ENCODE results near the gene CRTAC1.

The CRTAC1 gene

DNA sequence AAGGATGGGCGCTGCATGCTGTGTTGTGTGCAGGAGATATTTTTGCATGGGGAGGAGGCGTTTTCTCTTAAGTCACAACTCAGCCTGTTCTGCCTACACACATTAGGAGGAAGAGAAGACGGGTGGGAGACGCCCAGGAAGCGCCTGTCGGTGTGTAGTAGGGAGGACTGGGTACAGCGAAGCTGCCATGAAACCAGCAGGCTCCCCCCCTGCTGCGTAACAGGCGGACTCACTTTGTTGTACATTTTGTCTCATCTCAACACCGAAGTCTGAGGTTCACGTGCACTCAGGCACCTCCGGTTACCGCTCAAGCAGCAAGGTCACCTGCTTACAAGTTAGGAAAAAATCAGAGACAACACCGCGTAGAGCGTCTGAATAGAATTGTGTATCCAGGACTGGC lies 56.3 kb downstream of the CRTAC1 start:
- DNase-seq: no peak

DNA sequence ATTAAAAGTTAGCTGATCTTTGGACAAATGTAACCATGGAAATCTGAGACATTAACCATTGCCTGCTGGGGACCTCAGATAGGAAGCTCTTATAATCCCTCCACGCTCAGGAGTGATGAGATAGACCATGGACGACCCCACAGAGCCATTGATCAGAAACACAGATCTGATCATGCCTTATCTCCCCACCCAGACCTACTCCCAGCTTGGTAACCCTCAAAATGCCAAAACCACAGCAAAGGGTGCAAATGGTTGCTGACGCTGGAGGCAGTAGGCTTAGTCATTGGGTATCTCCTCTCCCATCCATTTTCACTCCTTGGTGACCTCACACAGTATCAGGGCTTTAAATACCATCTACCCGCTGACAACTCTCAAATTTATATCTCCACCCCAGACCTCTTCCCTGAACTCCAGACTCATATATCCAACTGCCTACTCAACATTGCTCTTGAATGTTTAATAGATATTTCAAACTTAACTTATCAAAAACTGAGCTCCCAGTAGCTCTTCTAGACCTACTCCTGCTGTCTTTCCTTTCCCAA lies 60.8 kb downstream of the CRTAC1 start:
- DNase-seq: no peak

GRCh38 chr10:97964748-97965147 lies 65.7 kb downstream of the CRTAC1 start:
- no peak for DNase-seq

DNA sequence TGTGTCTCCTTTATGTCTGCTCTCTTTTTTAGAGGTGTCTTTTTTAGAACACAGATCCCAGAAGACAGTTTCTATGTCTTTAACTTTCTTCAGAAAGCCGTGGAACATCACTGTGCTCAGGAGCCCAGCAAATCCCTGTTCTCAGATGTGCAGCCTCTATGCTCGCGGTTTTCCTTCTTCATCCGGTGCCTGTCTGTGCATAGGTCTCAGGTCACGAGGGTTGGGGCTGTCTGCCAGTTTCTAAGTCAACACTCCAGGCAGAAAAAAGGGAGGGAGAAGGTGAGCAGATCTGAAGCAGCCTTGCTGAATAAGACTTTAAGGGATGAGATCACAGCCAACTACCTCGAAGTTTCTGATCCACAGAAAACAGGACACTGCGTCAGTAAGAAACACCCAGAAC lies 68.5 kb downstream of the CRTAC1 start:
- DNase-seq: no peak

GRCh38 chr10:97960269-97961056 lies 70.0 kb downstream of the CRTAC1 start:
- DNase-seq: no peak

DNA sequence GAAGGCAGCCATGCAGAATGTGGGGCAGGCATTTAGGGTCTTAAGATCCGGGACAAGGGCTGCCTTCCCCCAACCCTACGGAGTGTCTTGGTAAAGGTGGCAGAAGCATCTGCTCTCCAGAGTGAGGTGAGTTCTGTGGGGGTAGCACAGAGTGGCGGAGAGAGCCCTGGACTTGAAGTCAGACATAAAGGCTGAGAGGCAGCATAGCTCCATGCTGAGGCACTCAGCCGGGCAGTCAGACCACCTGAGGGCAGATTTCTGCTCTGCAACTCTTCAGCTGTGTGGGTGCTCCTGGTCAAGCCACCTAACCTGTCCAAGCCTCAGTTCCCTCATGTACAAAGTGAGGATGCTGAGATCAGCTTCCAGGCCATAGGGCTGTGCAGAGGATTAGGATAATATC lies 81.0 kb downstream of the CRTAC1 start:
- DNase-seq: no peak

GRCh38 chr10:97948822-97949221 lies 81.6 kb downstream of the CRTAC1 start:
- no peak for DNase-seq

- DNase-seq: no peak
Measured at GRCh38 chr10:97944772-97945171, 85.6 kb downstream of the CRTAC1 start.

GRCh38 chr10:97943294-97943693 lies 87.1 kb downstream of the CRTAC1 start:
- DNase-seq: no peak

DNA sequence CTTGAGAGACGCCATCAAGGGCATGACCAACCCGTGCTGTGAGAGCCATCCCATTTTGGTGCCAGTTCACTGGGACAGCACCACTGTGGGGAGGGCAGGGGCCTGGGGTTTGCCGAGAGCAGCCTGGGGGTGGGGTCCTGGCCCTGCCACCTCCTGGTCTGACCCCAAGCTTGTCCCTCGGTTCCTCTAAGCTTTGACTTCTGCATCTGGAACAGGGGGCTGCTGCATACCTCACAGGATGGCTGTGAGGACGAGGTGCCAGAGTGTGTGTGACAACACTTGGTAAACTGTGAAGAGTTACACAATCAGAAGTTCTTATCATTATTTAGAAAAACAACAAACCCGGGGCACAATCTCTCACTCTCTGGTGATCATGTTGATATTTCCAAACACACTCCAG lies 89.9 kb downstream of the CRTAC1 start:
- DNase-seq: no peak

- no peak for DNase-seq
Measured at GRCh38 chr10:97939446-97939990, 90.9 kb downstream of the CRTAC1 start.

DNA sequence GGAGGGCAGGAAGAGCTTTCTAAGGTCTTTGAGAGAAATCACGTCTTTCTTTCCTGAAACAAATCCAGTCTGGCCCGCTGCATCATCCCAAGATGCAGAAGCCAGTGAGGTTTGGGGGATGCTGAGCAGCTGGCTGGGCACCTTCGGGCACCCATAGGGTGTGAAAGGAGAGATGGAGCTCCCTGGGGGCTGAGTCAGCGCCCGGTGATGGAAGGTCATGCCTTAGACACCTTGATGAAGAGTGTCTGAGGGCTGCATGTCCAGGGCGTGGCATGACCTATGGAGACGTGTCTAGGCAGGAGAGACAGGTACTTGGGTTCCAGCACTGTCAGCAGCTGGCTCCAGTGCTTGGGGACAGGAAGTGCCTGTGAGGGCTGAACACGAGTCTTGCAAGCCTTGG lies 92.5 kb downstream of the CRTAC1 start:
- DNase-seq: no peak

- DNase-seq: no peak
Measured at GRCh38 chr10:97937054-97937453, 93.4 kb downstream of the CRTAC1 start.

- no peak for DNase-seq
Measured at GRCh38 chr10:97936126-97936525, 94.3 kb downstream of the CRTAC1 start.

DNA sequence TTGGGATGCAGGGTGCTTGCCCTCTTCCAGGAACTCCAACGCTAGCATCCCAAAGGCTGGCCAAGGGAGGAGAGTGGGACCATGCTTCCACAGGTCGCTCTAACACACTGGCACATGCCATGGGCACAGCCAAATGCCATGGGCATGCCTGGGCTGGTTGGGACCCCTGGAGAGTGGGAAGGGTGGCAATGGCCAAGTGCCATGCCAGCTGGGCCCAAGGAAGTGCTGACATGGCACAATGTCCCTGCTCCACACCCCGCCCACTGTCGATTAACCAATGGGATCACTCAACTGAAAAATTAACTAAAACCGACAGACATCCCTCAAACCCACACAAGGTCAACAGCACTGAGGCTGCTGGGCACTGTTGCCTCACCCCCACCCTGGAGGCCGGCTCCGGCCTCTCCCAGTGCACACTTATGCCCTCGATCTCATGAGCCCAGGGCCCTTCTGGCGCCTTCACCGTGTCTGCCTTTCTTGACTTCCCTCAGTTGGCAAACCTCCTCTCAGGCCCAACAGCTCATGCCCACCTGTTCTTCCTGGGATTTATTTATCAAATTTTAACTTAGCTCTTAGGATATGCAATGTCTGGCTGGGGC lies 97.4 kb downstream of the CRTAC1 start:
- no peak for DNase-seq

DNA sequence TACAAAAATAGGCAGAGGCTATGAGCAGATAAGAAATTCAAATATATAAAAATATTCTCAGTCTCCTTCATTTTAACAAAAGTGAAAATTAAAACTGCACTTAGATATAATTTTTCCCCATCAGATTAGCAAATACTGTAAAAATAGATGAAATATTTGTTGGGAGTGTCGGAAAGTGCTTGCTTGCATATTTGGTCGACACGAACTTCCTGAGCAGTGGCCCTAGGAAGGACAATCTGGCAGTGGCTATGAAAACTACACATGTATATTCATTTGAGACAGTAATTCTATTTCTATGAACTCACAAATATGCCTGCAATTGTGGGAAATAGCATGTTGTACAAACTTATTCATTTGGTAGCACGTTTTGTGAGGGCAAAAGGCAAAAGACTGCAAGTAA lies 99.4 kb downstream of the CRTAC1 start:
- no peak for DNase-seq

DNA sequence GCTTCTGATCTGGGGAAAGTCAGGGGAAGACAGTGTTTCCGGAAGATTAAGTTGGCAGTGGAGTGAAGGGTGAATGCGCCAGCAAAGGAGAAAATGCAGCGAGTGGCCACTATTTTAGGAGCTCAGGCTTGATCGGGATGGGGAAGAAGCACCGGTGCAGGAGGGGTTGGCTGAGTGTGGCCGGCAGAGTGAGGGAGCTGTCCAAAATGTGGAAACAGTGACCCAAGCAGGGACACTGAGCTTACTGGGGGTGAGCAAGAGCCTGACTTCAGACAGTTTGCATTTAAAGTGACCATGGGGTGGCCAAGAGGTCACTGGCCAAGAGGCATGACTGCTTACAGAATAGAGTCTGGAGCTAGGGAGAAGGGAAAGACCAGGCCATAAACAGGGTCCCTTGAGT lies 101.5 kb downstream of the CRTAC1 start:
- no peak for DNase-seq

- no peak for DNase-seq
Measured at GRCh38 chr10:97927622-97928021, 102.8 kb downstream of the CRTAC1 start.

DNA sequence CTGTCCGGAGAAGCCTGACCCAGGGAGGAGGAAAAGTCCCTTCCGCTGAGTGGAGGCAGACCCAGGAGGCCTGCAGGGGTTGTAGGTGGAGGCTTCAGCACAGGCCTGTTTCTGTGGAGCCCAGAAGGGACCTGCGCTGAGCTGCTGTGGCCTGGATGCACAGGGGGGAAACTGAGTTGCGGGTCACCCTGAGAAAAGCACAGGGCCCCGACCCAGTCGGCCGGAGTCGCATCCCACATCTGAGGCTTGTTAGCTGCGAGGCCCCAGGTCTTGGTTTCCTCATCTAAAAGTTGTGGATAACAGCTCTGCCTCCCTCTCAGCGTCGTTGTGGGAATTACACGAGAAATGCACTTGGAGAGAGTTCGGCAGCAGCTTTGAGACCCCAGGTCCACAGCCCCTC lies 104.4 kb downstream of the CRTAC1 start:
- no peak for DNase-seq

DNA sequence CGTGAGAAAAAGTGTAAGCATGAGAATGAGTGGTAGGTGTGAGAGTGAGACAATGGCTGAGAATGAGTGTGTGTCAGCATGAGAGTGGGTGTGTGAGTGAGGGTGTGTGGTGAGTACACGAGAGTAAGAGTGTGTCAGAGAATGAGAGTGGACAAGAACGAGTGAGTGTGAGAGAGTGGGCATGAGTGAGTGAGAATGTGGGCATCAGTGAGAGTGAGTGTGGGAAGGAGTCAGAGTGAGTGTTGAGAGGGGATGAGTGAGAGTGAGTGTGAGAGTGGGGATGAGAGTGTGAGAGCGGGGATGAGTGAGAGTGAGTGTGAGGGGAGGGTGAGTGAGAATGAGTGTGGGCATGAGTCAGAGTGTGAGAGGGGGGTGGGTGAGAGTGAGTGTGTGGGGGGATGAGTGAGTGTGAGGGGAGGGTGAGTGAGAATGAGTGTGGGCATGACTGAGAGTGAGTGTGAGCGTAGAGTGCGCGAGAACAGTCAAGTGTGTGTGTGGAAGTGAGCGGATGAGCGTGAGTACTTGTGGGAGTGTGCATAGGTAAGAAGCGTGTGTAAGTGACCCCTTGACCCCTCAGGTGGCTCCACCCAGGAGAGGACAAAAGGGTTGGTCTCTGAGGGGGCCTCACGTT lies 105.0 kb downstream of the CRTAC1 start:
- DNase-seq: no peak

DNA sequence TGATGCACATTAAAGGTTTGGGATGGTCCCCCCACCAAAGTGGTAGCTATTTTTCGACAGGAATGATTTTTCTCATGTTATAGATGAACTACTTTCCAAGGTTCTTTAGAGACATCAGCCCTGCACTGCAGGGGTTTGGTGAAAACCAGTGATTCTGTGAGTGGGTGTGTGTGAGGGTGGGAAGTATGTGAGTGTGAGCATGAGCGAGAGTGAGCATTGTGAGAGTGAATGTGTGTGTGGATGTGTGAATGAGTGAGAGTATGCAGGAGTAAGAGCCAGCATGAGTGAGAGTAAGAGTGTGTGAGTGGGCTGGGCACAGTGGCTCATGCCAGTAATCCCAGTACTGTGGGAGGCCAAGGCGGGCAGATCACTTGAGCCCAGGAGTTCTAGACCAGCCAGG lies 105.7 kb downstream of the CRTAC1 start:
- DNase-seq: no peak

GRCh38 chr10:97923476-97923875 lies 106.9 kb downstream of the CRTAC1 start:
- DNase-seq: no peak

GRCh38 chr10:97923057-97923456 lies 107.4 kb downstream of the CRTAC1 start:
- DNase-seq: no peak
